NB4 (cell line): ENCODE data around the gene TSPAN18.

Experiments used
- CTCF ChIP-seq: IDR thresholded peaks from one replicate; pipeline ENCODE4 v1.5.1; 2012; ENCODE audit warnings: low read depth, low read length
- MYC ChIP-seq: IDR thresholded peaks from 2 replicates; pipeline ENCODE4 v1.6.1; 2011; ENCODE audit warnings: low read depth, low read length
- POLR2A ChIP-seq: IDR thresholded peaks from 2 replicates; pipeline ENCODE4 v1.6.1; 2011; ENCODE audit warnings: mild to moderate bottlenecking; ENCODE audit not compliant: insufficient read length; ENCODE audit errors: extremely low read depth

- TF ChIP-seq CTCF (no peak), POLR2A (no peak), MYC (no peak)
Measured at GRCh38 chr11:44941259-44942021, 214.7 kb downstream of the TSPAN18 start.
